NK-92 (cell line): ENCODE results near the gene XRCC5.

Source experiments
- DNase-seq: peaks from one replicate; lab custom pipeline; 2025; ENCODE audit not compliant: unreplicated experiment; lab: John Stamatoyannopoulos, UW

The XRCC5 gene

GRCh38 chr2:216151313-216152025, 42.3 kb downstream of the XRCC5 start:
- no peak for DNase-seq

- no peak for DNase-seq
Measured at GRCh38 chr2:216155954-216156353, 46.8 kb downstream of the XRCC5 start.

GRCh38 chr2:216156822-216157221, 47.7 kb downstream of the XRCC5 start:
- DNase-seq: no peak

GRCh38 chr2:216159144-216159543, 50.0 kb downstream of the XRCC5 start:
- DNase-seq: no peak

GRCh38 chr2:216159646-216160045, 50.5 kb downstream of the XRCC5 start:
- no peak for DNase-seq

- DNase-seq: no peak
Measured at GRCh38 chr2:216160786-216161185, 51.6 kb downstream of the XRCC5 start.

GRCh38 chr2:216161967-216162366, 52.8 kb downstream of the XRCC5 start:
- no peak for DNase-seq

GRCh38 chr2:216163518-216163917, 54.4 kb downstream of the XRCC5 start:
- DNase-seq: no peak

GRCh38 chr2:216164087-216164486, 54.9 kb downstream of the XRCC5 start:
- DNase-seq: no peak

- no peak for DNase-seq
Measured at GRCh38 chr2:216164576-216164975, 55.4 kb downstream of the XRCC5 start.

GRCh38 chr2:216165711-216166110, 56.6 kb downstream of the XRCC5 start:
- no peak for DNase-seq

- DNase-seq: no peak
Measured at GRCh38 chr2:216169087-216169486, 59.9 kb downstream of the XRCC5 start.

GRCh38 chr2:216170076-216170763, 61.1 kb downstream of the XRCC5 start:
- no peak for DNase-seq

GRCh38 chr2:216171011-216171410, 61.9 kb downstream of the XRCC5 start:
- DNase-seq: no peak

GRCh38 chr2:216172493-216172892, 63.3 kb downstream of the XRCC5 start:
- no peak for DNase-seq

- no peak for DNase-seq
Measured at GRCh38 chr2:216179015-216179414, 69.9 kb downstream of the XRCC5 start.

- no peak for DNase-seq
Measured at GRCh38 chr2:216181351-216181750, 72.2 kb downstream of the XRCC5 start.

- DNase-seq: no peak
Measured at GRCh38 chr2:216181953-216182461, 72.9 kb downstream of the XRCC5 start.

GRCh38 chr2:216183462-216183861, 74.3 kb downstream of the XRCC5 start:
- no peak for DNase-seq

- no peak for DNase-seq
Measured at GRCh38 chr2:216188559-216188850, 79.4 kb downstream of the XRCC5 start.

- DNase-seq: no peak
Measured at GRCh38 chr2:216188956-216189355, 79.8 kb downstream of the XRCC5 start.

- DNase-seq: no peak
Measured at GRCh38 chr2:216189410-216189809, 80.3 kb downstream of the XRCC5 start.

- DNase-seq: no peak
Measured at GRCh38 chr2:216192181-216192580, 83.0 kb downstream of the XRCC5 start.
